ENCODE data around the gene CRYBB3. TPM values are rescaled to one million over a fixed set of nuclear protein-coding genes. Genes with fewer than 3 reads are reported as not detected.

Gene CRYBB3
- total RNA-seq, 1 donor from 2014 or later = 1.0 TPM

DNA sequence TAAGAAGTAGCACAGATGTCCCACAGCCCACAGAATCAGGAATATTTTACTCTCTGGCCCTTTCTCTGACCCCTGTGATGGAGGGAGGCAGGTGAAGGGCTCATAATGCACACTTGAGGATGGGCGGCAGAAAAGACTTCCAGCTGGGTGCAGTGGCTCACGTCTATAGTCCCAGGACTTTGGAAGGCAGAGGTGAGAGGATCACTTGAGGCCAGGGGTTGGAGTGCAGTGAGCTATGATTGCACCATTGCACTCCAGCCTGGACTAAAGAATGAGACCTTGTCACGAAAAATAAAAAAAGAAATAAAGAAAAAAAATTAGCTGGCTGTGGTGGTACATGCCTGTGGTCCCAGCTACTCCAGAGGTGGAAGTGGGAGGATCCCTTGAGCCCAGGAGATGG is 13.5 kb upstream of the CRYBB3 start:
- Mint-ChIP-seq H3K9me3 (ENCODE audit: low read depth) (no peaks in the 10 kb centered on the region), H3K36me3 (ENCODE audit: insufficient read depth) (peaks cover 44% of the 10 kb centered on the region), H3K4me3 (ENCODE audit: low read depth) (no peak overlapping the region), H3K27me3 (no peaks in the 10 kb centered on the region), H3K27ac (no peak overlapping the region), H3K4me1 (ENCODE audit: low read depth) (no peaks in the 10 kb centered on the region)
- no peak for DNase-seq (ENCODE audit: low spot score, unreplicated experiment)
- TF ChIP-seq, protein P1, sequence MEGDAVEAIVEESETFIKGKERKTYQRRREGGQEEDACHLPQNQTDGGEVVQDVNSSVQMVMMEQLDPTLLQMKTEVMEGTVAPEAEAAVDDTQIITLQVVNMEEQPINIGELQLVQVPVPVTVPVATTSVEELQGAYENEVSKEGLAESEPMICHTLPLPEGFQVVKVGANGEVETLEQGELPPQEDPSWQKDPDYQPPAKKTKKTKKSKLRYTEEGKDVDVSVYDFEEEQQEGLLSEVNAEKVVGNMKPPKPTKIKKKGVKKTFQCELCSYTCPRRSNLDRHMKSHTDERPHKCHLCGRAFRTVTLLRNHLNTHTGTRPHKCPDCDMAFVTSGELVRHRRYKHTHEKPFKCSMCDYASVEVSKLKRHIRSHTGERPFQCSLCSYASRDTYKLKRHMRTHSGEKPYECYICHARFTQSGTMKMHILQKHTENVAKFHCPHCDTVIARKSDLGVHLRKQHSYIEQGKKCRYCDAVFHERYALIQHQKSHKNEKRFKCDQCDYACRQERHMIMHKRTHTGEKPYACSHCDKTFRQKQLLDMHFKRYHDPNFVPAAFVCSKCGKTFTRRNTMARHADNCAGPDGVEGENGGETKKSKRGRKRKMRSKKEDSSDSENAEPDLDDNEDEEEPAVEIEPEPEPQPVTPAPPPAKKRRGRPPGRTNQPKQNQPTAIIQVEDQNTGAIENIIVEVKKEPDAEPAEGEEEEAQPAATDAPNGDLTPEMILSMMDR (IDR thresholded peaks at IDR 0.05; ENCODE audit: unreplicated experiment) = no peak

DNA sequence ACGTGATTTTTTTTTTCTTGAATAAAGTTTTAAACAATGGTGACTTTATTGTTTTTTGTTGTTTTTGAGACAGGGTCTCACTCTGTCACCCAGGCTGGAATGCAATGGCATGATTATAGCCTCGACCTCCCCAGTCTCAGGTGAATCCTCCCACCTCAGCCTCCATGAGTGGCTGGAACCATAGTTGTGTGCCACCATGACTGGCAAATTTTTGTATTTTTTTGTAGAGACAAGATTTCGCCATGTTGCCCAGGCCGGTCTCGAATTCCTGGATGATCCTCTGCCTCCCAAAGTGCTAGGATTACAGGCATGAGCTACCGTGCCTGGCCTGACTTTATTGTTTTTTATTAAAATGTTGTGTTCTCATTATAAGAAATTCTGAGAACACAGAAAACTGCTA is 12.2 kb upstream of the CRYBB3 start:
- no peak for DNase-seq (ENCODE audit: low spot score, unreplicated experiment)
- no peak overlapping the region for H3K4me3 Mint-ChIP-seq (ENCODE audit: low read depth)
- TF ChIP-seq, protein P1 (IDR thresholded peaks at IDR 0.05; ENCODE audit: unreplicated experiment) = no peak
- H3K27ac Mint-ChIP-seq = no peak overlapping the region
- no peaks in the 10 kb centered on the region for H3K27me3 Mint-ChIP-seq
- H3K4me1 Mint-ChIP-seq (ENCODE audit: low read depth) = no peaks in the 10 kb centered on the region
- H3K9me3 Mint-ChIP-seq (ENCODE audit: low read depth) = no peaks in the 10 kb centered on the region
- H3K36me3 Mint-ChIP-seq (ENCODE audit: insufficient read depth) = peaks cover 42% of the 10 kb centered on the region

- peaks cover 27% of the 10 kb centered on the region for H3K36me3 Mint-ChIP-seq (ENCODE audit: insufficient read depth)
- DNase-seq (ENCODE audit: low spot score, unreplicated experiment) = no peak
- TF ChIP-seq, protein P1 (IDR thresholded peaks at IDR 0.05; ENCODE audit: unreplicated experiment) = no peak
- H3K9me3 Mint-ChIP-seq (ENCODE audit: low read depth) = no peaks in the 10 kb centered on the region
- H3K27ac Mint-ChIP-seq = no peak overlapping the region
- H3K4me3 Mint-ChIP-seq (ENCODE audit: low read depth) = no peak overlapping the region
- H3K27me3 Mint-ChIP-seq = no peaks in the 10 kb centered on the region
- H3K4me1 Mint-ChIP-seq (ENCODE audit: low read depth) = no peaks in the 10 kb centered on the region
Measured at GRCh38 chr22:25192406-25192805, 7.3 kb upstream of the CRYBB3 start.

DNA sequence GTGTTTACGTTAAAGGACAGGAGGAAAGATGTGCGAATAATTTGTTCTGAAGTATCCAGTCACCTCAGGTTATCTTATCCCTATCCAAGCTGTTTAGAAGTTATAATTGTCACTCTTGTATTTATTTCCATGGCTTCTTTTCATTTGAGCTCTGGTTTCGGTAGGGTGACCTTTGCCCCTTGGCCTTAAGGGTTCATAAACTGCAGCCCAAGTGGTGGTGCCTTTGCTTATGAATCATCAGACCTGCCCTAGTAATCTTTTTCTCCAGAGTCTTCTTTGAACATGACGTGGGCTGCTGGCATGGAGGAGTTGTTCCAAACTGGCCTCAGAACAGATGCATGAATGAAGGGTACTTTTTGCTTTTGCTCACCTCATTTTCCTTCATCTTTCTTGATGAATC is 6.5 kb upstream of the CRYBB3 start:
- H3K27ac Mint-ChIP-seq = no peak overlapping the region
- H3K4me1 Mint-ChIP-seq (ENCODE audit: low read depth) = no peaks in the 10 kb centered on the region
- H3K9me3 Mint-ChIP-seq (ENCODE audit: low read depth) = no peaks in the 10 kb centered on the region
- H3K4me3 Mint-ChIP-seq (ENCODE audit: low read depth) = no peak overlapping the region
- peaks cover 26% of the 10 kb centered on the region for H3K36me3 Mint-ChIP-seq (ENCODE audit: insufficient read depth)
- DNase-seq (ENCODE audit: low spot score, unreplicated experiment) = no peak
- TF ChIP-seq, protein P1 (IDR thresholded peaks at IDR 0.05; ENCODE audit: unreplicated experiment) = no peak
- no peaks in the 10 kb centered on the region for H3K27me3 Mint-ChIP-seq

DNA sequence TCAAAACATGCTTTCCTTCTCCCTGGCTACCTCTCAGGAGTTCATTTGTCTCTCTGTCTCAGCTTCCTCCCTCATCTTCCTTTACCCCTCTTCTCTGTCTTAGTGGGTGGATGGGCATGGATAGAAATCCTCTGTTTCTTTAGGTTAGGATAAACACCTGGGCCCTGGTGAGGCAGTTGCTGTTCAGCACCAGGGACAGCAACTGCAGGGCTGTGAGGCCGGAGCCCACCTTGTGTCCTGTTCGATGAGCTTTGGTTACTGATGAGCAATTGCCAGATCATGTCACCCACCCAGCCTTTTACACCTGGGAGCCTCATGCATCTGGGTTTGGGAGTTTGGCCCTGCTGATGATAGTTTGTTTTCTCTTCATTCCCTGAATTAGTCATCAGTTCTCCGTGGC is 6.1 kb upstream of the CRYBB3 start:
- no peak for DNase-seq (ENCODE audit: low spot score, unreplicated experiment)
- Mint-ChIP-seq H3K27me3 (no peaks in the 10 kb centered on the region), H3K4me3 (ENCODE audit: low read depth) (no peak overlapping the region), H3K27ac (no peak overlapping the region), H3K4me1 (ENCODE audit: low read depth) (no peaks in the 10 kb centered on the region), H3K36me3 (ENCODE audit: insufficient read depth) (peaks cover 26% of the 10 kb centered on the region), H3K9me3 (ENCODE audit: low read depth) (no peaks in the 10 kb centered on the region)
- TF ChIP-seq, protein P1 (IDR thresholded peaks at IDR 0.05; ENCODE audit: unreplicated experiment) = no peak

All from progenitor cell of endocrine pancreas (in vitro differentiated cells).